ENCODE measurements around the gene NPNT.

Gene NPNT

DNA sequence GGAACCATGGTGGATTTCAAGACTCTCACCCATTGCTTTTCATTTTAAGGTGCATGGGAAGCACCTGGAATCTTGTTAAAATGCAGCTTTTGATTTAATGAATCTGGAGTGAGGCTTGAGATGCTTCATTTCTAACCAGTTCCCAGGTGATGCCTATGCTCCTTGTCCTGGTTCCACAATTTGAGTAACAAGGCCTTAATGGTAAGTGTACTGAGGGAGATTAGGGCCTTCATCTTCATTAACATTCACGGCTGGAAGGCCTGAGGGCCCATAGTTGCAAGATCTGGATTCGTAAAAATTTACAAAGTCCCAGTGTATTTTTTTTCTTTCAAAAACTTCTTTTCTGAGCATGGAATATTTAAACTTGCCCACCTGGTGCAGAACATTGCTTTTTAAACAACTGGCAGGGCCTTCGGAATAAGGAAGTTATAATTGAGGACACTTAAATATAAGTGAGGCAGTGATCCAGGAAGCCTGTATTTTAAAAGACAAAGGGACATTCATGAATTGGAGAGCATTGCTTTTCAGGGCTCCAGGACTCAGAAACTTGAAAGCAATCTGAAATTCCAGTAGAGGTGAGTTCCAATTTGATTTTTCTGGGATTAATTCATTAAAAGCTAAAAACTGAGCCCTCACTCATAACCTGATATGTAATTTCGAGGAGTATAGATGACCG is 77.8 kb downstream of the NPNT start:
- no peak for DNase-seq (ENCODE audit: low spot score)
- in situ Hi-C loops (cut with MboI; ENCODE audit: low sequenced_read_pairs, unreplicated experiment): no loop called here

DNA sequence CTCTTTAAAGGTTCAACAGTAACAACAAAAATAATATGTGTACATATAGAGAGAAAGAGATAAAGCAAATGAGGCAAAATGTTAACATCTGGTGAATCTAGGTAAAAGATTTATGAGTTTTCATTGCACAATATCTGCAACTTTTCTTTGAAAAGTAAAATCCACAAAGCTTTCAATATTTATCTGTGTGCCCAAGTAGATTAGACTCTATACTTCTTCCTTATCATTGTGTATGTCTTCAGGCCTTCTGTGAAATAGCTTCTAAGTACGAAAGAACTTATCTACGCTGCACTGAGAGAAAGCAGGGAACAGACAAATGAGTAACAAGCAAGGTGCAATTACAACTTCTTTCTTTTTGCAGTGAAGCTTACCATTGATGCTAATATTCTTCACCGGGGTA is 81.6 kb downstream of the NPNT start:
- DNase-seq (ENCODE audit: low spot score): no peak
- in situ Hi-C loops (cut with MboI; ENCODE audit: low sequenced_read_pairs, unreplicated experiment): no loop called here
- TF ChIP-seq, protein P1, sequence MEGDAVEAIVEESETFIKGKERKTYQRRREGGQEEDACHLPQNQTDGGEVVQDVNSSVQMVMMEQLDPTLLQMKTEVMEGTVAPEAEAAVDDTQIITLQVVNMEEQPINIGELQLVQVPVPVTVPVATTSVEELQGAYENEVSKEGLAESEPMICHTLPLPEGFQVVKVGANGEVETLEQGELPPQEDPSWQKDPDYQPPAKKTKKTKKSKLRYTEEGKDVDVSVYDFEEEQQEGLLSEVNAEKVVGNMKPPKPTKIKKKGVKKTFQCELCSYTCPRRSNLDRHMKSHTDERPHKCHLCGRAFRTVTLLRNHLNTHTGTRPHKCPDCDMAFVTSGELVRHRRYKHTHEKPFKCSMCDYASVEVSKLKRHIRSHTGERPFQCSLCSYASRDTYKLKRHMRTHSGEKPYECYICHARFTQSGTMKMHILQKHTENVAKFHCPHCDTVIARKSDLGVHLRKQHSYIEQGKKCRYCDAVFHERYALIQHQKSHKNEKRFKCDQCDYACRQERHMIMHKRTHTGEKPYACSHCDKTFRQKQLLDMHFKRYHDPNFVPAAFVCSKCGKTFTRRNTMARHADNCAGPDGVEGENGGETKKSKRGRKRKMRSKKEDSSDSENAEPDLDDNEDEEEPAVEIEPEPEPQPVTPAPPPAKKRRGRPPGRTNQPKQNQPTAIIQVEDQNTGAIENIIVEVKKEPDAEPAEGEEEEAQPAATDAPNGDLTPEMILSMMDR (IDR thresholded peaks at IDR 0.05; ENCODE audit: borderline replicate concordance, control extremely low read depth, extremely low read depth, insufficient read depth, missing control alignments): no peak

More for the DNA sequence above, 77.8 kb downstream of the NPNT start:
- TF ChIP-seq, protein P1 (IDR thresholded peaks at IDR 0.05; ENCODE audit: borderline replicate concordance, control extremely low read depth, extremely low read depth, insufficient read depth, missing control alignments): no peak

DNA sequence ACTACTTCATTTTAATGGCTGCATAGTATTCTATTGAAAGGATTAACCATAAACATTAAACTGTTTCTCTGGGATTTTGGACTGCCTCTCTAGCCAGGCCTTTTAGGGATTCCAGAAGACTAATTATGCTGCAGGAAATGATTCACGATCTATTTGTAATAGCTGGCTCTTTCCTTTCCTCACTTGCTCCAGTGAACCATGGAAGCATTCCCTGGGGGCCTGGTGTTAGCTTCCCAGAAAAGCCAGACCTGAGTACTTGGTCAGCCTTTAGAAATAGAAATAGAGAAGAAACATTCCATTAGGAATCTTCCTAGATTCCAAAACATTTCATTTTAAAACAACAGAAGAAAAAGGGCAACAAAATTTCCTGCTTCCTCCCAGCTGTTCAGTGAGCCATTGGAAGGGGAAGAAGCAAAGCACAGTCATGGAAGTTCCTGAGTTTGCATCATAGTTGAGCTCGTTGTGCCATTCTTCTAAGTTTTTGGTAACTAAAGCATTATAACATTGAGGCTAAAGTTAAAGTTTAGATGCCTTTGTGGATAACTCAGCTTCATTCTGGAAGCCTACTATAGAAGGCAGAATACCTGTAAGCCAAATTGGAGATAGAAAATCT is 83.5 kb downstream of the NPNT start:
- DNase-seq (ENCODE audit: low spot score): no peak
- in situ Hi-C loops (cut with MboI; ENCODE audit: low sequenced_read_pairs, unreplicated experiment): no loop called here
- TF ChIP-seq, protein P1 (IDR thresholded peaks at IDR 0.05; ENCODE audit: borderline replicate concordance, control extremely low read depth, extremely low read depth, insufficient read depth, missing control alignments): no peak

DNA sequence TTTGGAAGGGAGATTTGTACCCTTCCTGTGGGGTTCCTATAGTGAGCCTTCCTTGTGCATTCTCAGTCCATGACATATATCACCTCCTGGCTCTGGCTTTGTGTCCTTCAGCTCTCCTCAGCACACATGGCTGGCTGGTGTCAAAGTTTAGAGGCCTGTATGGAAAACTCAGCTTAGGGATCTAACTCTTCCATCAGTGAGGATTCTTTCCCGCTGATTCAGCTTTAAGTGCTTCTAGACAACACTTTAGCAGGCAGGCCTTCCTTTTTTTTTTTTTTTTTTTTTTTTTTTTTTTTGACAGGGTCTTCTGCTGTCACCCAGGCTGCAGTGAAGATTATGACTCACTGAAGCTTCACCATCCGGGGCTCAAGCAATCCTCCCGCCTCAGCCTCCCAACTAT is 84.2 kb downstream of the NPNT start:
- DNase-seq (ENCODE audit: low spot score): no peak
- in situ Hi-C loops (cut with MboI; ENCODE audit: low sequenced_read_pairs, unreplicated experiment): no loop called here
- TF ChIP-seq, protein P1 (IDR thresholded peaks at IDR 0.05; ENCODE audit: borderline replicate concordance, control extremely low read depth, extremely low read depth, insufficient read depth, missing control alignments): no peak

DNA sequence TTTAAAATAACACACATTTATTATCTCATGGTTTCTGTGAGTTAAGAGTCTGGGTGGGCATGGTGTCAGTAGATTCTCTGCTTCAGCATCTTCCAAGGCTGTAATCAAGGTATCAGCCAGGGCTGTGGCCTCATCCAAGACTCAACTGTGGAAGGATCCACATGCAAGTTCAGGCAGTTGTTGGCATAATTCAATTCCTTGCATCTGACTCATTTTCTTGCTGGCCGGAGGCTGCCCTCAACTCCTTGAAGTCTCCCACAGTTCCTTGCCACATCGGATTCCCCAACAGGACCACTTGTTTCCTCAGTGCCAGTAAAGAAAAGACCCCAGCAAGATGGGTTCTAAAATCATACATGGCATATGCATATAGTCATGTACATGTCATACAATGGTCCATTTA is 93.4 kb downstream of the NPNT start:
- TF ChIP-seq, protein P1 (IDR thresholded peaks at IDR 0.05; ENCODE audit: borderline replicate concordance, control extremely low read depth, extremely low read depth, insufficient read depth, missing control alignments): no peak
- in situ Hi-C loops (cut with MboI; ENCODE audit: low sequenced_read_pairs, unreplicated experiment): no loop called here
- DNase-seq (ENCODE audit: low spot score): no peak

DNA sequence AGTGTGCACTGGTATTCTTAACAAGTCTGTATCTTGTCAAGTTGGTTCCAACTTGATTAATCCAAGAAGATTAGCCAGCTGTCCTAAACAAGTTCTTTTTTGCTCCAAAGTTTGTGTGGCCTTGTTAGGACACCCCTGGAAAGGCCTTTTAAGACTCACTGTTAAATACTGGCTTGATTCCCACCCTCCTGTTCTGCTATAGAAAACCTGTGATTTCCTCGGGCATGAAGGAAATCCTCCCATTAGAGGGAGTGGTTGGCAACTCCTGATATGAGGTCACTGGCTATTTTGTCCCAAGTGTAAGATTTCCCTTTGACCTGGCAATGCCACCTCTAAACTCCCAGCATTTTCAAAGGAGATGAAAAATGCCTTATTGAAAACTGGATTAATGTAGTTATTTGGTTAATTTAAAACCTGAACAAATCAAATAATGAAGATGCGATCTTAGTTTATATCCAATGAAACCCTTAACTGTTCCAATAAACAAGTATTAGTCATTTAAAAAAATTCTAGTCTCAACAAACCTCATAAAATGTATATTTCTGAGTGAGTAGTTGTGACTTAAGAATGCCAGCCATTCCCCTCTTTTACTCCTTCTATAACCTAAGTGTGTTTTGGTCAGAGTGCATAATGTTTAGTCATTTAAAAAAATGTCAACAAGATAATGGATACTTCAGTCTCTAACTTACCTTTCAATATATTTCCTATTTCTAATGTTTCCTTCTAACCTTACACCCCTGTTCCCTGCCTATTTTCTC is 94.4 kb downstream of the NPNT start:
- TF ChIP-seq, protein P1 (IDR thresholded peaks at IDR 0.05; ENCODE audit: borderline replicate concordance, control extremely low read depth, extremely low read depth, insufficient read depth, missing control alignments): no peak
- in situ Hi-C loops (cut with MboI; ENCODE audit: low sequenced_read_pairs, unreplicated experiment): no loop called here
- no peak for DNase-seq (ENCODE audit: low spot score)

All from GM13976 (cell line).